H1 (cell line): ENCODE data around the gene PHACTR1. TPM values are rescaled to one million over a fixed set of nuclear protein-coding genes. Genes with fewer than 3 reads are reported as not detected.
A peak's percentile ranks its signal among the peaks of the same experiment; 100 is the strongest.

Source experiments
- CTCF ChIA-PET: fragments of 300-600 bp; sonication (Branson Sonifier 250); formaldehyde crosslinking; loops from one replicate; lab custom pipeline; 2021; ENCODE audit not compliant: partially characterized antibody; lab: Charles Lee
- POLR2A ChIA-PET: fragments of 300-600 bp; sonication (Branson Sonifier 250); formaldehyde crosslinking; loops from one replicate; lab custom pipeline; 2021; ENCODE audit warnings: inconsistent platforms; ENCODE audit not compliant: partially characterized antibody; lab: Charles Lee
- DNase-seq, 2 experiments: peaks; one replicate each; pipeline versions ENCODE4 v3.0.0 to v3.0.0-alpha.2; 2010 to 2022; ENCODE audit warnings: low spot score in 2 of 2, low read depth in 1 of 2, mixed read lengths in 1 of 2
- FAIRE-seq: peaks from 2 replicates; lab custom pipeline; 2011; peaks lifted over from hg19 to GRCh38; lab: Jason Lieb, UNC
- H2AFZ ChIP-seq: 2 replicates; pipeline ENCODE4 v1.8.1; 2012; ENCODE audit warnings: low read length, inconsistent platforms
- H2AK5ac ChIP-seq: 2 replicates; pipeline ENCODE4 v1.6.1; 2013; ENCODE audit warnings: low read depth, low read length
- H2BK120ac ChIP-seq: replicated peaks from 2 replicates; pipeline ENCODE3; 2013; ENCODE audit warnings: low read depth, low read length, inconsistent platforms
- H2BK12ac ChIP-seq: 2 replicates; pipeline ENCODE4 v1.6.1; 2013; ENCODE audit warnings: low read depth, low read length
- H2BK15ac ChIP-seq: 2 replicates; pipeline ENCODE4 v1.6.1; 2013; ENCODE audit warnings: low read length
- H2BK20ac ChIP-seq: 2 replicates; pipeline ENCODE4 v1.6.1; 2013; ENCODE audit warnings: low read length
- H2BK5ac ChIP-seq: 2 replicates; pipeline ENCODE4 v1.6.1; 2013; ENCODE audit warnings: low read depth, low read length
- H3K14ac ChIP-seq: 2 replicates; pipeline ENCODE4 v1.6.1; 2013; ENCODE audit warnings: inconsistent platforms; ENCODE audit not compliant: insufficient read length
- H3K18ac ChIP-seq: 2 replicates; pipeline ENCODE4 v1.6.1; 2013; ENCODE audit warnings: low read length; ENCODE audit errors: extremely low read depth
- H3K23ac ChIP-seq: 2 replicates; pipeline ENCODE4 v1.6.1; 2013; ENCODE audit warnings: inconsistent platforms; ENCODE audit not compliant: insufficient read length
- H3K23me2 ChIP-seq: 2 replicates; pipeline ENCODE4 v1.6.1; 2013; ENCODE audit warnings: low read depth, low read length
- H3K27ac ChIP-seq: 2 replicates; pipeline ENCODE4 v1.6.1; 2011; ENCODE audit warnings: low read depth, low read length, inconsistent platforms
- H3K27me3 ChIP-seq, 4 experiments: replicated peaks in 1 of 4; 1 replicate in 1 of 4; 2 replicates in 3 of 4; pipeline versions ENCODE4 v1.6.1 to v1.8.1; 2011 to 2013; ENCODE audit warnings: low read length in 3 of 4, mild to moderate bottlenecking in 3 of 4, inconsistent platforms in 2 of 4, mixed read lengths in 2 of 4, moderate library complexity in 1 of 4; ENCODE audit not compliant: control insufficient read depth in 3 of 4, insufficient read depth in 3 of 4; ENCODE audit errors: extremely low read depth in 1 of 4
- H3K36me3 ChIP-seq, 4 experiments: 2 replicates each; pipeline versions ENCODE4 v1.6.1 to v1.8.1; 2011 to 2013; ENCODE audit warnings: mild to moderate bottlenecking in 4 of 4, low read length in 3 of 4, moderate library complexity in 2 of 4, control low read depth in 1 of 4, inconsistent platforms in 1 of 4; ENCODE audit not compliant: insufficient read depth in 4 of 4, control insufficient read depth in 2 of 4
- H3K4ac ChIP-seq: replicated peaks from 2 replicates; pipeline ENCODE3; 2013; ENCODE audit warnings: low read length, low read depth, mixed read lengths, inconsistent platforms; ENCODE audit not compliant: insufficient read length
- H3K4me1 ChIP-seq, 4 experiments: replicated peaks in 1 of 4; 1 replicate in 1 of 4; 2 replicates in 3 of 4; pipeline versions ENCODE4 v1.6.1 to v1.8.1; 2011 to 2013; ENCODE audit warnings: low read length in 3 of 4, inconsistent platforms in 2 of 4, mixed read lengths in 1 of 4; ENCODE audit not compliant: insufficient read depth in 4 of 4, control insufficient read depth in 3 of 4
- H3K4me2 ChIP-seq, 2 experiments: 2 replicates each; pipeline versions ENCODE4 v1.6.1 to v1.8.1; 2011 to 2013; ENCODE audit warnings: low read depth in 2 of 2, low read length in 2 of 2, control low read depth in 1 of 2, inconsistent platforms in 1 of 2, mild to moderate bottlenecking in 1 of 2; ENCODE audit not compliant: insufficient read depth in 1 of 2
- H3K4me3 ChIP-seq, 4 experiments: fragments of 200-600, 300-600 bp in 1 of 4; sonication (generic), shearing (Covaris generic), sonication (Bioruptor Twin) in 1 of 4; 2 replicates each; pipeline versions ENCODE4 v1.5.1 to v1.8.1; 2011 to 2016; ENCODE audit warnings: low read length in 4 of 4, low read depth in 3 of 4, control low read depth in 2 of 4, inconsistent platforms in 2 of 4, mild to moderate bottlenecking in 2 of 4, mixed read lengths in 1 of 4, moderate library complexity in 1 of 4; ENCODE audit not compliant: insufficient read depth in 2 of 4; ENCODE audit errors: extremely low read depth in 1 of 4
- H3K56ac ChIP-seq: replicated peaks from 2 replicates; pipeline ENCODE3; 2013; ENCODE audit warnings: low read depth, mild to moderate bottlenecking, mixed read lengths, low read length, inconsistent platforms; ENCODE audit not compliant: insufficient read length
- H3K79me1 ChIP-seq: 2 replicates; pipeline ENCODE4 v1.6.1; 2013; ENCODE audit warnings: low read depth, low read length, control low read depth
- H3K79me2 ChIP-seq, 2 experiments: 2 replicates each; pipeline versions ENCODE4 v1.6.1 to v1.8.1; 2012 to 2013; ENCODE audit warnings: low read length in 2 of 2, mild to moderate bottlenecking in 2 of 2, inconsistent platforms in 1 of 2; ENCODE audit not compliant: insufficient read depth in 2 of 2, control insufficient read depth in 1 of 2
- H3K9ac ChIP-seq, 4 experiments: replicated peaks in 1 of 4; 1 replicate in 1 of 4; 2 replicates in 3 of 4; pipeline versions ENCODE4 v1.6.1 to v1.8.1; 2011 to 2013; ENCODE audit warnings: low read depth in 3 of 4, low read length in 3 of 4, control low read depth in 2 of 4, mild to moderate bottlenecking in 2 of 4, moderate library complexity in 2 of 4, inconsistent platforms in 1 of 4; ENCODE audit errors: extremely low read depth in 1 of 4
- H3K9me3 ChIP-seq, 2 experiments: 2 replicates each; pipeline versions ENCODE4 v1.6.1 to v1.8.1; 2012 to 2013; ENCODE audit warnings: mild to moderate bottlenecking in 2 of 2, moderate library complexity in 2 of 2, control low read depth in 1 of 2, inconsistent platforms in 1 of 2, low read depth in 1 of 2, low read length in 1 of 2, mixed read lengths in 1 of 2; ENCODE audit not compliant: insufficient read depth in 2 of 2
- H4K20me1 ChIP-seq, 2 experiments: replicated peaks in 1 of 2; 2 replicates each; pipeline versions ENCODE3 to v1.8.1; 2011 to 2013; ENCODE audit warnings: inconsistent platforms in 2 of 2, low read length in 2 of 2, mild to moderate bottlenecking in 1 of 2; ENCODE audit not compliant: insufficient read depth in 2 of 2, control insufficient read depth in 1 of 2
- H4K5ac ChIP-seq: 2 replicates; pipeline ENCODE4 v1.6.1; 2013; ENCODE audit warnings: low read length, low read depth, mixed read lengths, inconsistent platforms; ENCODE audit not compliant: insufficient read length
- H4K8ac ChIP-seq: 2 replicates; pipeline ENCODE4 v1.8.0; 2013; ENCODE audit warnings: mild to moderate bottlenecking, moderate library complexity, low read length, inconsistent platforms; ENCODE audit not compliant: insufficient read depth; ENCODE audit errors: extremely low read depth
- H4K91ac ChIP-seq: replicated peaks from 2 replicates; pipeline ENCODE3; 2013; ENCODE audit warnings: low read length, mixed read lengths, inconsistent platforms; ENCODE audit not compliant: insufficient read length
- ATF3 ChIP-seq: IDR thresholded peaks from 2 replicates; pipeline ENCODE4 v1.6.1; 2011; ENCODE audit warnings: low read depth, mild to moderate bottlenecking, low read length; ENCODE audit not compliant: insufficient read depth
- BRCA1 ChIP-seq: IDR thresholded peaks from 2 replicates; pipeline ENCODE4 v1.6.1; 2012; ENCODE audit warnings: low read depth, low read length, improper control_type of control experiment
- CEBPB ChIP-seq: IDR thresholded peaks from 2 replicates; pipeline ENCODE4 v1.6.1; 2012; ENCODE audit warnings: low read depth, low read length
- CHD1 ChIP-seq: IDR thresholded peaks from 2 replicates; pipeline ENCODE4 v1.6.1; 2012; ENCODE audit warnings: low read depth, low read length, improper control_type of control experiment
- CHD2 ChIP-seq: IDR thresholded peaks from 2 replicates; pipeline ENCODE4 v1.6.1; 2012; ENCODE audit warnings: low read length, improper control_type of control experiment
- EZH2 ChIP-seq: fragments of 200-600 bp; sonication (generic); IDR thresholded peaks from 2 replicates; pipeline ENCODE4 v1.7.1; 2012; ENCODE audit warnings: low read depth, mild to moderate bottlenecking, moderate library complexity, low read length, inconsistent platforms; ENCODE audit not compliant: severe bottlenecking
- HDAC6 ChIP-seq: IDR thresholded peaks from one replicate; pipeline ENCODE4 v1.7.1; 2012; ENCODE audit warnings: low read depth, mild to moderate bottlenecking, inconsistent platforms, low read length, moderate library complexity
- JUN ChIP-seq: IDR thresholded peaks from 2 replicates; pipeline ENCODE4 v1.6.1; 2011; ENCODE audit warnings: low read depth, mild to moderate bottlenecking, improper control_type of control experiment, low read length
- RBBP5 ChIP-seq: IDR thresholded peaks from 2 replicates; pipeline ENCODE4 v1.7.1; 2012; ENCODE audit warnings: low read depth, mild to moderate bottlenecking, inconsistent platforms, low read length, moderate library complexity, borderline replicate concordance
- RFX5 ChIP-seq: IDR thresholded peaks from 2 replicates; pipeline ENCODE4 v1.6.1; 2011; ENCODE audit warnings: low read depth, low read length, improper control_type of control experiment, borderline replicate concordance
- SP2 ChIP-seq: IDR thresholded peaks from 2 replicates; pipeline ENCODE4 v1.6.1; 2012; ENCODE audit warnings: mild to moderate bottlenecking, low read length, inconsistent platforms
- TAF7 ChIP-seq: optimal IDR thresholded peaks from 2 replicates; pipeline ENCODE3; 2011; ENCODE audit warnings: low read depth, mild to moderate bottlenecking, inconsistent platforms, low read length, moderate library complexity, borderline replicate concordance
- TCF12 ChIP-seq: IDR thresholded peaks from 2 replicates; pipeline ENCODE4 v1.6.1; 2011; ENCODE audit warnings: low read depth, mild to moderate bottlenecking, low read length
- YY1 ChIP-seq: IDR thresholded peaks from 2 replicates; pipeline ENCODE4 v1.6.1; 2011; ENCODE audit warnings: low read depth, mild to moderate bottlenecking, low read length
- WGBS, 2 experiments: shearing (Covaris generic) in 1 of 2; methylation state at CpG; one replicate each; pipeline versions ENCODE4 v1.1.6 to v1.1.7; 2013 to 2015; ENCODE audit warnings: low lambda C conversion rate in 2 of 2, mixed read lengths in 2 of 2, inconsistent platforms in 1 of 2, low coverage in 1 of 2, missing lambda C conversion rate in 1 of 2; ENCODE audit not compliant: insufficient replicate concordance in 2 of 2, insufficient coverage in 1 of 2, insufficient read length in 1 of 2; ENCODE audit errors: extremely low coverage in 1 of 2, missing lambda C conversion rate in 1 of 2; 5-methylcytosine and 5-hydroxymethylcytosine counted together
- polyA plus RNA-seq, 7 experiments: library from polyadenylated mRNA; depleted of rRNA in 3 of 7; stranded (reverse) in 5 of 7; unstranded in 2 of 7; fragments of >200 nt in 5 of 7; fragments of 200-250 nt in 2 of 7; gene quantifications; 1 replicate in 5 of 7; 2 replicates in 1 of 7; 4 replicates in 1 of 7; pipeline versions ENCODE4 v1.2.1 to v1.2.3, GENCODE V29; 2011 to 2013; ENCODE audit warnings: missing spikeins in 2 of 7, mixed read lengths in 2 of 7
- total RNA-seq: library from RNA; stranded (reverse); fragmentation: NEBNext Ultra II Directional; extraction: Animal tissue kit (Norgen Biotek cat#: 25700); gene quantifications from 2 replicates; pipeline ENCODE4 v1.2.1, GENCODE V29; 2021

Gene PHACTR1
- total and polyA plus RNA-seq, 2 of the 8 experiments (the other 6 are each of a cell fraction or from before 2014, with no cell fraction given) = 3.9 to 17.1 TPM

DNA sequence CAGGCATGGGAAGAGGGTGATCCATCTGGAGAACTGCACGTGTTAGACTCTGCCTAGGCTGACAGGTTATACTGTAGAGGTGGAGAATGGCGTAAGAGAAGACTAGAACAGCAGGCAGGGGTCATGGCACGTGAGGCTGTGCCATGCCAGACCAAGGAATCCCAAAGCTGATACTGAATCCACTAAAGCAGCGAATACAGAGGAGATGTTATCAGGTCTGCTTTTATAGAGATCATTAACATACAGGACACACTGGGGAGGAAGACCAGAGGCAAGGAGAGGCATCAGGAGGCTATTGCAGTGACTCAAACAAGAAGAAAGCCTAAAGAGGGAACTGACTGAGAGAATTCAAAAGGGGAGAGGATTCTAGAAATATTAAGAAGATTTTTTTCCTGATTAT lies 12.9 kb downstream of the PHACTR1 start:
- CTCF ChIA-PET = no interaction called here
- Histone ChIP-seq H3K23me2 (no peaks in the 10 kb centered on the region), H4K8ac (no peak overlapping the region), H3K27ac (no peak overlapping the region), H3K27me3 (no peaks in the 10 kb centered on the region), H3K9ac (peak overlapping the region in 1 of 4 experiments; percentile 18; a peak in 1 of 7 replicates), H3K79me1 (no peaks in the 10 kb centered on the region), H2BK5ac (0 out of 2 replicates have a peak overlapping the region, but pooled peaks have one; percentile 32), H3K23ac (no peak overlapping the region), H2BK120ac (peak overlapping the region; percentile 6)
- FAIRE-seq = no peak
- whole genome bisulfite sequencing, 2 experiments = 79% methylated on average over 4 of the region's 4 CpGs; no CpG with 5 or more reads in 1 of the 2 experiments
- POLR2A ChIA-PET = no interaction called here
- TF ChIP-seq TCF12 (no peak), ATF3 (no peak), RBBP5 (no peak), CEBPB (no peak), CHD1 (no peak), YY1 (no peak), CHD2 (no peak), EZH2 (no peak), BRCA1 (no peak), HDAC6 (no peak), TAF7 (no peak), RFX5 (no peak), JUN (no peak), SP2 (no peak)
- TF ChIP-seq, all 59 proteins: peak for 0
- H3K4me2 ChIP-seq = no peak overlapping the region; a peak in 1 of 4 replicates
- H2AK5ac ChIP-seq = no peak overlapping the region
- peaks cover 0 to 8% (median 3%) of the 10 kb centered on the region in 4 experiments; a peak in 2 of 7 replicates for H3K4me1 ChIP-seq
- H3K4me3 ChIP-seq = no peak overlapping the region
- H2BK20ac ChIP-seq = 0 out of 2 replicates have a peak overlapping the region, but pooled peaks have one; percentile 26
- H4K20me1 ChIP-seq = no peaks in the 10 kb centered on the region
- H2AFZ ChIP-seq = peak overlapping the region; percentile 68
- H4K91ac ChIP-seq = peak overlapping the region; percentile 59
- H4K5ac ChIP-seq = no peak overlapping the region
- H3K18ac ChIP-seq = no peak overlapping the region; the same call in 1 of the 2 replicates
- DNase-seq = no peak
- no peaks in the 10 kb centered on the region for H3K9me3 ChIP-seq
- H2BK15ac ChIP-seq = 0 out of 2 replicates have a peak overlapping the region, but pooled peaks have one; percentile 10
- no peak overlapping the region for H3K14ac ChIP-seq
- H3K36me3 ChIP-seq = no peaks in the 10 kb centered on the region
- H3K56ac ChIP-seq = no peak overlapping the region
- no peak overlapping the region for H3K4ac ChIP-seq
- H3K79me2 ChIP-seq = no peaks in the 10 kb centered on the region
- H2BK12ac ChIP-seq = peak overlapping the region; percentile 73; the same call in 1 of the 2 replicates
